Gastrocnemius medialis (tissue), 4 donors: Measurements from ENCODE around the gene ZNF423.
A peak's percentile ranks its signal among the peaks of the same experiment; 100 is the strongest.

Source experiments
- POLR2A ChIP-seq, 2 donors: fragments of 450-650 bp; IDR thresholded peaks; one replicate each; pipeline ENCODE4 v1.6.1; 2017; ENCODE audit warnings: antibody characterized with exemption in 2 of 2, mild to moderate bottlenecking in 2 of 2, moderate library complexity in 2 of 2
- TF ChIP-seq, protein P1 (sequence below), 5 experiments: fragments of 450-650 bp in 3 of 5; fragments of 200-600 bp in 2 of 5; sonication (generic) in 2 of 5; IDR thresholded peaks in 4 of 5; conservative IDR thresholded peaks in 1 of 5; 1 replicate in 4 of 5; 2 replicates in 1 of 5; pipeline ENCODE4 v1.5.1; 2016 to 2019; ENCODE audit warnings: antibody characterized with exemption in 5 of 5, mild to moderate bottlenecking in 3 of 5, moderate library complexity in 3 of 5

DNA sequence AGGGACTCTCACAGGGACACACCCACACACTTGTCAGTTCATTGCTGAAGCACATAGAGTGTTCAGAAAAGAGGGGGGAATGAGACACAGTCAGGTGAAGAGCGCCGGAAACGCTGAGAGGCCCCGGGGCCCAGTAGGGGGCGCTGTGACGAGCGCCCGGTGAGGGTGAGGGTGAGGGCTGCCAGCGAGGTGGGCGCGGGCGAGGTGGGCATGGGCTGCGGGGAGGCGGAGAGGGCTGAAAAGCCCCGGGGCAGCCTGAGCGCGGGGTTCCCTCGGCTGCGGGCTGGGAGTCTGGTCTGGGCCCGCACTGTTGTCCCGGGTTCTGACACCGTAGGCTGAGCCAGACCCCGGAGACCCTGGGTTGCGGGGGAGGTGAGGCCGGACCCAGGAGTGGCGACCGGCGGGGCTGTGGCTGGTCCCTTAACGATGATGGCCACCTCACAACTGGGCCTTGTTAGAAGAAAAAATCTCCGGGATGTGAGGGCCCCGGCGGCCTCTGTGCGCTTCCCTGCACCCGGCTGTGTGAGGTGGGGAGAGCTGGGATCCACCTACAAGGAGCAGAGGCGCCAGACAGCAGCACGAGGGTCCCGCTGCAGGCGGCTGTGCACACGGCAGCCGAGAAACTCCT, 390.9 kb downstream of the ZNF423 start:
- TF ChIP-seq, protein P1, sequence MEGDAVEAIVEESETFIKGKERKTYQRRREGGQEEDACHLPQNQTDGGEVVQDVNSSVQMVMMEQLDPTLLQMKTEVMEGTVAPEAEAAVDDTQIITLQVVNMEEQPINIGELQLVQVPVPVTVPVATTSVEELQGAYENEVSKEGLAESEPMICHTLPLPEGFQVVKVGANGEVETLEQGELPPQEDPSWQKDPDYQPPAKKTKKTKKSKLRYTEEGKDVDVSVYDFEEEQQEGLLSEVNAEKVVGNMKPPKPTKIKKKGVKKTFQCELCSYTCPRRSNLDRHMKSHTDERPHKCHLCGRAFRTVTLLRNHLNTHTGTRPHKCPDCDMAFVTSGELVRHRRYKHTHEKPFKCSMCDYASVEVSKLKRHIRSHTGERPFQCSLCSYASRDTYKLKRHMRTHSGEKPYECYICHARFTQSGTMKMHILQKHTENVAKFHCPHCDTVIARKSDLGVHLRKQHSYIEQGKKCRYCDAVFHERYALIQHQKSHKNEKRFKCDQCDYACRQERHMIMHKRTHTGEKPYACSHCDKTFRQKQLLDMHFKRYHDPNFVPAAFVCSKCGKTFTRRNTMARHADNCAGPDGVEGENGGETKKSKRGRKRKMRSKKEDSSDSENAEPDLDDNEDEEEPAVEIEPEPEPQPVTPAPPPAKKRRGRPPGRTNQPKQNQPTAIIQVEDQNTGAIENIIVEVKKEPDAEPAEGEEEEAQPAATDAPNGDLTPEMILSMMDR (IDR thresholded peaks at IDR 0.05 in 4 of 5, conservative IDR thresholded peaks at IDR 0.05 in 1 of 5): peak in 1 of 5 experiments; percentile 25
- no peak for TF ChIP-seq POLR2A (IDR thresholded peaks at IDR 0.05)
